Smooth muscle cell (in vitro differentiated cells): ENCODE data around the gene WDFY2. TPM values are rescaled to one million over a fixed set of nuclear protein-coding genes. Genes with fewer than 3 reads are reported as not detected.
A peak's percentile ranks its signal among the peaks of the same experiment; 100 is the strongest.

Source experiments
- DNase-seq: peaks from one replicate; lab custom pipeline; 2025; ENCODE audit not compliant: unreplicated experiment; lab: John Stamatoyannopoulos, UW
- H2AFZ ChIP-seq: fragments of 200-600 bp; sonication (generic); 2 replicates; pipeline ENCODE4 v1.6.0; 2016; ENCODE audit warnings: antibody characterized with exemption, low read depth, mild to moderate bottlenecking
- H3F3A ChIP-seq: fragments of 200-600 bp; sonication (generic); 2 replicates; pipeline ENCODE4 v1.6.0; 2017; ENCODE audit warnings: antibody characterized with exemption, low read depth
- H3K27ac ChIP-seq: fragments of 200-600 bp; sonication (generic); 2 replicates; pipeline ENCODE4 v1.5.1; 2016; ENCODE audit warnings: low read depth, mild to moderate bottlenecking
- H3K27me3 ChIP-seq: fragments of 200-600 bp; sonication (generic); 2 replicates; pipeline ENCODE4 v1.6.1; 2016; ENCODE audit warnings: low read depth, mild to moderate bottlenecking
- H3K36me3 ChIP-seq: fragments of 200-600 bp; sonication (generic); 2 replicates; pipeline ENCODE4 v1.5.1; 2016; ENCODE audit warnings: low read depth
- H3K4me1 ChIP-seq: fragments of 200-600 bp; sonication (generic); 2 replicates; pipeline ENCODE4 v1.5.1; 2016; ENCODE audit warnings: low read depth
- H3K4me2 ChIP-seq: fragments of 200-600 bp; sonication (generic); 2 replicates; pipeline ENCODE4 v1.6.0; 2016; ENCODE audit warnings: mild to moderate bottlenecking
- H3K4me3 ChIP-seq: fragments of 200-600 bp; sonication (generic); 2 replicates; pipeline ENCODE4 v1.5.1; 2016; ENCODE audit warnings: mild to moderate bottlenecking
- H3K79me2 ChIP-seq: fragments of 200-600 bp; sonication (generic); 2 replicates; pipeline ENCODE4 v1.6.0; 2016; ENCODE audit warnings: low read depth, mild to moderate bottlenecking
- H3K9ac ChIP-seq: fragments of 200-600 bp; sonication (generic); 2 replicates; pipeline ENCODE4 v1.6.0; 2016; ENCODE audit warnings: low read depth
- H3K9me3 ChIP-seq: fragments of 200-600 bp; sonication (generic); replicated peaks from 2 replicates; pipeline ENCODE4 v1.5.1; 2016; ENCODE audit warnings: low read depth
- H4K20me1 ChIP-seq: fragments of 200-600 bp; sonication (generic); 2 replicates; pipeline ENCODE4 v1.6.0; 2016; ENCODE audit warnings: low read depth
- CTCF ChIP-seq: fragments of 200-600 bp; sonication (generic); IDR thresholded peaks from 2 replicates; pipeline ENCODE4 v1.5.1; 2017; ENCODE audit warnings: borderline replicate concordance, mild to moderate bottlenecking, antibody characterized with exemption; ENCODE audit not compliant: insufficient read depth, poor library complexity, severe bottlenecking
- WGBS: methylation state at CpG from one replicate; pipeline ENCODE4 v1.1.7; 2016; ENCODE audit warnings: low lambda C conversion rate; 5-methylcytosine and 5-hydroxymethylcytosine counted together
- polyA plus RNA-seq: library from polyadenylated mRNA; unstranded; fragments of >200 nt; fragmentation: Nextera tagmentation; extraction: Ambion mirVana; gene quantifications from 2 replicates; pipeline ENCODE4 v1.2.1, GENCODE V29; 2016
- total RNA-seq: library from RNA; depleted of rRNA; stranded (reverse); fragments of >200 nt; gene quantifications from 2 replicates; pipeline ENCODE4 v1.2.3, GENCODE V29; 2014

WDFY2 gene
- total and polyA plus RNA-seq, 2 experiments from 2014 or later: 6.6 to 13.7 TPM

GRCh38 chr13:51584731-51585672 lies 740 bp downstream of the WDFY2 start:
- peak overlapping the region; percentile 95 for H3K4me3 ChIP-seq
- no peak for TF ChIP-seq CTCF
- peak overlapping the region; percentile 75 for H2AFZ ChIP-seq
- peaks cover 42% of the 10 kb centered on the region for H3K4me1 ChIP-seq
- H3K36me3 ChIP-seq: no peaks in the 10 kb centered on the region
- peaks cover 9% of the 10 kb centered on the region for H3F3A ChIP-seq
- peak overlapping the region; percentile 87 for H3K4me2 ChIP-seq
- no peaks in the 10 kb centered on the region for H3K27me3 ChIP-seq
- H4K20me1 ChIP-seq: no peaks in the 10 kb centered on the region
- no peaks in the 10 kb centered on the region for H3K9me3 ChIP-seq
- peaks cover 44% of the 10 kb centered on the region for H3K79me2 ChIP-seq
- DNase-seq: no peak
- H3K27ac ChIP-seq: peak overlapping the region; percentile 75
- peak overlapping the region; percentile 77 for H3K9ac ChIP-seq
- WGBS: 1% methylated on average over 52 of the region's 53 CpGs

- 42% methylated on average over 4 of the region's 4 CpGs for WGBS
- peak overlapping the region; percentile 95 for H3K4me3 ChIP-seq
- peak overlapping the region; percentile 39 for H3K9ac ChIP-seq
- H3F3A ChIP-seq: peaks cover 15% of the 10 kb centered on the region
- H3K9me3 ChIP-seq: no peaks in the 10 kb centered on the region
- no peaks in the 10 kb centered on the region for H3K36me3 ChIP-seq
- H3K79me2 ChIP-seq: peaks cover 47% of the 10 kb centered on the region
- H3K27ac ChIP-seq: peak overlapping the region; percentile 10
- no peaks in the 10 kb centered on the region for H4K20me1 ChIP-seq
- H3K27me3 ChIP-seq: no peaks in the 10 kb centered on the region
- DNase-seq: no peak
- H3K4me2 ChIP-seq: peak overlapping the region; percentile 87
- no peak for TF ChIP-seq CTCF
- no peak overlapping the region for H2AFZ ChIP-seq
- peaks cover 49% of the 10 kb centered on the region for H3K4me1 ChIP-seq
These were observed 1.4 kb downstream of the WDFY2 start for GRCh38 chr13:51585696-51586095.

GRCh38 chr13:51587372-51587771 lies 3.1 kb downstream of the WDFY2 start:
- H3K79me2 ChIP-seq: peaks cover 51% of the 10 kb centered on the region
- H3K27me3 ChIP-seq: no peaks in the 10 kb centered on the region
- H3K36me3 ChIP-seq: no peaks in the 10 kb centered on the region
- no peak overlapping the region for H3K4me3 ChIP-seq
- no peak overlapping the region for H2AFZ ChIP-seq
- H3K9me3 ChIP-seq: no peaks in the 10 kb centered on the region
- H3K4me2 ChIP-seq: no peak overlapping the region
- H4K20me1 ChIP-seq: no peaks in the 10 kb centered on the region
- H3K27ac ChIP-seq: no peak overlapping the region
- no peak overlapping the region for H3K9ac ChIP-seq
- peaks cover 56% of the 10 kb centered on the region for H3K4me1 ChIP-seq
- 91% methylated on average over 3 of the region's 3 CpGs for WGBS
- H3F3A ChIP-seq: peaks cover 15% of the 10 kb centered on the region
- no peak for DNase-seq
- TF ChIP-seq CTCF: no peak
